Measurements from ENCODE around the gene TRPM5.

The TRPM5 gene

DNA sequence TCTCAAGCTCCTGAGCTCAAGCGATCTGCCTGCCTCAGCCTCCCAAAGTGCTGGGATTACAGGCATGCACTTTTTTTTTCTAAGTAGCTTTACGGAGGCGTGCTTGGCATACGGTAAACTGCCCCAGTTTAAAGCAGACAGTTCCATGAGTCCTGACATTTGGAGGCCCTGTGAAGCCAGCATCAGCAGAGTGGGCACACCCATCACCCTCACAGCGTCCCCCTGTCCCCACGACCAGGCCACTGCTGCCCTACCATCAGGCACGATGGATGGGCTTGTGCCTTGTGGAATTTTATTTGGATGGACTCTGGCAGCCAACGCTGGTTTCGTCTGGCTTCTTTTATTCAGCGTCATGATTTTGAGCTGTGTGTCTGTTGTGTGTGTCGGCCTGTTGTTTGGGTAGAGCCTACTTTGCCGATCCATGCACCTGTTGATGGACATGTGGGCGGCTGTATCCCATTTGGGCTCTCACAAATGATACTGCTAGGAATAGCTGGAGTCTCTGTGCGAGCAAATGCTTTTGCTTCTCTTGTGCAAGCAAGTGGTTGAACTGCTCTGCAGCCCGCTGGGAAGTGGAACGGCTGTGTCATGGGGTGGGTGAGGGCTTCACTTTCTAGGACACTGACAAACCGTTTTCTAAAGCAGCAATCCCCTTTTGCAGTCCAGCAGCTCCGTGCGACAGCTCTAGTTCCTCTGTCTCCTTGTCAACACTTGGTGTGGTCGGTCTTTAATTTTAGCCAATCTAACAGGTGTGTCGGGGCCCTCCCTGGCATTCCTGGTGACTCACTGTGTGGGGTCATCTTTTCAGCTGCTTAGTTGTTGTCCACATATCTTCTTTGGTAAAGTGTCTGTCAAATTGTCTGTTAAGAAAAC lies 24.3 kb upstream of the TRPM5 start:
- DNase-seq, result no peak

DNA sequence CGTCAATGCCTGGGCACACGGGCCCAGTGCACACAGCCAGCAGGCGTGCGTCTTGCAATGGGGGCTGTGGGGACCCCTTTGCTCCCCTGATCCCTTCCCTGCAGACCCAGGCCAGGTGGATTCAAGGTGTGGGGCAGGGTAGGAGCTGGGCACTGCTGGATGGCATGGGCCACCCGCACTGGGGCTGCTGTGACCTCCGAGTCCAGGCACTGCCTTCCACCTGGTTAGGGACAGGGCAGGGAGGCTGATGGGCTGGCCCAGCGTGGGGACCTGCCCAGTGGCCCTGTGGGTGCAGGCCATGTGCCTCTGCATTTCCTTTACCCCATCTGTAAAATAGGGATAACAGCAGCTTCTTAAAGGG lies 23.4 kb upstream of the TRPM5 start:
- DNase-seq, result no peak

DNA sequence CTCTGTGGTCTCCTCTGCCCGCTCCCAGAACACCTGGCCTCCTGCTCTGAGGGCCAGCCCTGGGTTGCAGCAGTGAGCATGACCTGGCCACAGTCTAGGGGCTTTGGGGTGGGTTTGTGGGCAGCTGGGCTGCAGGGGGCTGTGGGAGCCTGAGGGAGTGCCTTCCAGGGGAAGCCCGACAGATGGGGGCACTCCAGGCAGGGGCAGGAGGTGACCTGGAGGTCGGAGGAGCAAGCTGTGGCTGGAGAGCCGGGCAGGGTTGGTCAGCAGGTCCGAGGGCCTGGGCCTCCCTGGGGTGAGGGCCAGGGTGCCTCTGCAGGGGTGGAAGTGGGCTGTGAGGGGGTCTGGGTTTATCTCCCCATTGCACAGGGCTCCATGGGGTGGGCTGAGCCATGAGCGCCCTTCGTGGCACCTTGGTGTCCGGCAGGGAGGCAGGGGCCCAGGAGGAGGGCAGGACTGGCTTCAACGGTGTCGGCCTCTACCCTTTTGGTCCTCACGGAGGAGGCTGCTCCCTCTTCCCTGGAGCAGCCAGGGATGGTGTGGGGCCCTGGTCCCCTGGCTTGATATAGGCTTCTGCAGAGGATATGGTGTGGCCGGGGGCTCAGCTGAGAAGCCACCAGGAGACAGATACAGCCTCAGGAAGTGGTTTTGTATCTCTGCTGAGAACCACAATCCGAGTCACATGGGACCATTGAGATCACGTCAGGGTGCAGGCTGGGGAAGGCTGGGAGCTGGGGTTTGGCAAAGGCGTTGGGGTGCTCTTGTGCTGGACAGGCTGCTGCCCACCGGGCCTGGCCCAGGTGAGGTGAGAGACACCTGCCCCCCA lies 22.8 kb upstream of the TRPM5 start:
- no peak for DNase-seq

DNA sequence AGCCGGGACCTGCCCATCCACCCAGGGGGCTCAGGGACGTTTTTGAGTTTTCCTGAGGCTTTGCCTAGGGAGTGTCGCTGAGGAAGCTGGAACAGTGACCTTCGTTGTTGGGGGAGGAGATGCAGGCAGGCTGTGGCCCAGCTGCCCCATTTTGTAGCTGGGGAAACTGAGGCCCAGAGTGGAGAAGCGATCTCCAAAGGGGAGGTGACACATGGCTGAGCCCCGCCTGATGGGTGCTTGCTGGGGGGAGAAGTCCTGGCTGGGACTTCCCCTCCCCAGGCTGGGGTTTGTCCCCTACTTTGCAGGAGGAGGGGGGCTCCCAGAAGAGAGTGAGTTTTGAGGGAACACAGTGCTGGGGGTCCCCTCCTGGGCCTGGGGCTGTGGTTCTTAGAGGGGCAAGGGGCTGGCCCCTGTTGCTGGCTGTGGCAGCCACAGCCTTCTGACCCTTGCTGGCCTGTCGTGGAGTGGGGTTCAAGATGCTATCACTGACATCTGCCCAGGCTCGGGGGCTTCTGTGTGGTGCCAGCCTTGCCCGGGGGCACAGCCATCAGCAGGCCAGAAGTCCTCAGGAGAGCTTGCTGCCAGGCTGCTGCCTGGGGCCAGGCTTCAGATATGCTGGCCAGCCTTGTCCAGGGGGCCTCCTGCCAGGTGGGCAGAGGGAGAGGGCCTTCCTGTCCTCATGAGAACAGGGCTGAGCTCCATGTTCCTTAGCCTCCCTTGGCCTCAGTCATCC lies 21.9 kb upstream of the TRPM5 start:
- no peak for DNase-seq

DNA sequence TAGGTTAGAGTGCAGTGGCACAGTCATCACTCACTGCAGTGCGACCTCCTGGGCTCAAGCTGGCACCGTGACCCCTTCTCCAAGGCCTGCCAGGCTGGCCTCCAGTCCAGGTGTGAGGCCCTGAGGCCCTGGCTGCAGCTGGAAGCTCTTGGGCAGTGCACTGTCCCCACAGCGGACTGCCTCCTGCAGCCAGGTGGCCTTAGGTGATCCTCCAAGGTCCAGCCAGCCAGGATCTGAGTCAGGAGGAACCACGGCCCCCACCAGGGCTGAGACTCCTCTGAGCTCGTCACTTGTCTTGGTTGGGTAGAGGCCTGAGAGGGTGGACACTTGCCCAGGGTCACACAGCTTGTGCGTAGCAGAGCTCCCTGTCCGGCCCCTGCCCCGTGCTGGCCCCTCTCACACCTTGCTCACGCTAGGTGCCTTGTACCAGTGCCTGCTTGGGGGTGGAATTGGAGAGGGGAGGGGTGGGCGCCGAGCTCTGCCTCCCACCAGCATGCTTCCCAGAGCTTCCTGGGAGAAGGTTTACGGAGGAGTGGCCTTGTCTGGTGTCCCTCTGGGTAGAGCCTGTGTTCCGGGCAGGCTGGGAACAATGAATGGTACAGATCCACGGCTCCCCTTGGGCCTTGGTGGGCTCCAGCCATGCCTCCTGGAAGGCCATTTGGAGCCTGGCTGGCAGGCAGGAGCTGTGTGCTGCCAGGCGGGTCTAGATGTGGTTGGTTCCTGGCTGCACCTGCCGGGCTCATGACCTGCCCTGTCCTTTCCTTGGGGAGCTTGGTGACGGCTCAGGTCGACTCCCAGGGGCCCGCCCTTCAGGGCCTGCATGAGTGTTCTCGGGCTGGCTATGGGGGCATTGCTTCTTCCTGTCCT lies 21.1 kb upstream of the TRPM5 start:
- DNase-seq, result no peak

DNA sequence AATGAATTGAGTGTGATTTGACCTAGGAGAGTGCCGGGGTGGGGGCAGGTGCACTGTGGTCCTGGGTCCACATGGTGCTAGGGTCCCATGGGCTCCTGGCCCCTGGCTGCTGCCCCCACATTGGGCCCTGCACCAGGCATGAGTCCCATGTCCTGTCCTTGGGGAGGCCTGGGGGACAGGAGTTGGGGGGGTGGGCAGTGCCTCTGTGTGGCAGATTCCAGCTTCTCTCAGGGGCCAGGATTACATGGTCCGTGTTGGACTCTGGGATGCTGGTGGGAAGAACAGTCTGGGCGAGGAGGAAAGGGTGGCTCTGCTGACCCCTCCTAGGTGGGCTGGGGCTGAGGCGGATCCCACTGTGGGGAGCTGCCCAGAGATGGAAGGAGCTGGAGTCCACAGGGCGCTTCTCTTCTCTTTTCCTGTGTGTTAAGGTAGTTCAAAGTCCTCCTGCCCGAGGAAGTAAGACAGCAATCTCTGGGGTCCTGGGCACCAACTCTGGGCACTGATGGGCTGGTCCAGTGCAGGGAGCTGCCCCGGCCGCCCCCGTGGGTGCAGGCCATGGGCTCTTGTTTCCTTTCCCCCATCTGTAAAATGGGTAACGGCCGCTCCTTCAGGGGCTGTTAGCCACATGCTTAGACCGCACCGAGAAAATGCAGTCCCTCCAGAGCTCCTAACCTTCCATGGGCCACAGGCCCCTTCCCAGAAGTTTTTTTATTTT lies 20.3 kb upstream of the TRPM5 start:
- no peak for DNase-seq

DNA sequence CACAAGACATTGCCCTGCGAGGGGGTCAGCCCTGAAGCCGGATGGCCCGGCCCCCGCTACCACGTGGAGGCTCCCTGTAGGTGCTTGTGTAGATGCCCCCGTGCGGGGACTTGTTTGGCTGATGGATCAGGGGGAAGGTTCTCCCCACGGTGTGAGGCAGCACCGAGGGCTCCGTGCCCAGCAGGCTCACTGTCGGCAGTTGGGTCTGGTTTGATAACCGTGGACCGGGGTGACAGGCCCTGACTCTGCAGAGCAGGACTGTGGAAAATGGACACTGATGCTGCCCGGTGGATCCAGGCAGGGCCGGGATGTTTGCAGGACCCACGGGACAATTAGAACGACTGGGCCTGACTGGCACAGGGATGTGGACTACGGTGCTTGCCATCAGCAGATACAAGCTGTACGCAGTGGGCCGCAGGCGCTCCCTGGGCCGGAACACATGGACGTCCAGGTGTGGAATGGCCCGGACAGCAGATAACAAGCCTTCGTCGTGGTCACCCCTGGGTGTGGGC lies 19.5 kb upstream of the TRPM5 start:
- DNase-seq, result no peak

DNA sequence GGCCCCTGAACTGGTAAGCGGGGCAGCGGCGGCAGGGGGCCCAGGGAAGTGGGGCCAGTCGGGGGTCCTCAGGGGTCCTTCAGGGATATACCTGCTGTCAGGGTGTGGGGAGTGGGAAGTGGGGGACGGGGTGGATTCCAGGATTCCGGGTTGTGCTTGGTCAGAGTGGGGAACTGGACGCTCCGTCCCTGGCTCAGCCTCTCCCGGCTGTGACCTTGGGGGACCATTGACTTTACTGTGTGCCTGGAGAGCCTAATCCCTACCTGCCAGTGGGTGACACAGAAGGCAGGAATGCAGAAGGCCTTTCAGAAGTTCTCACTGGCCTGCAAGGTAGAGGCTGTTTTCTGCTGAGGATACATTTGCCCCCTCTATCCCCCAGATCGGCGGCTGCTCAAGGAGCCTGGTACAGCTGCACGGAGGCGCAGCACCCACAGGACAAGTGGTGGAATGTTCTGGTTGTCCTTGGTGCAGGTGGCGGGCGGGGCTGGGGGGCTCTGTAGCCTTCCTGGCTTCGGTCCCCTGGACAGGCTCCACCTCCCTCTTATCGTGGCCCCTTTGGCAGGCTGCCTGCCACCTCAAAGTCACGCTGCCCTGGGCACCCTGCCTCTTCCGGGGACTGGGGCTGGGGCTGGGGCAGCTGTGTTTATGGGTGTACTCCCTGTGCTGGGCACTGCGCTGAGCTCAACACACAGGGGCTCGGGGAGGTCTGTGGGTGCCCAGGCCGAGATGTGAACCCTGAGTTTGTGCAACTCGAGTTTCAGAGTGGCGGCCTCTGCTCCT lies 18.9 kb upstream of the TRPM5 start:
- DNase-seq, result no peak

DNA sequence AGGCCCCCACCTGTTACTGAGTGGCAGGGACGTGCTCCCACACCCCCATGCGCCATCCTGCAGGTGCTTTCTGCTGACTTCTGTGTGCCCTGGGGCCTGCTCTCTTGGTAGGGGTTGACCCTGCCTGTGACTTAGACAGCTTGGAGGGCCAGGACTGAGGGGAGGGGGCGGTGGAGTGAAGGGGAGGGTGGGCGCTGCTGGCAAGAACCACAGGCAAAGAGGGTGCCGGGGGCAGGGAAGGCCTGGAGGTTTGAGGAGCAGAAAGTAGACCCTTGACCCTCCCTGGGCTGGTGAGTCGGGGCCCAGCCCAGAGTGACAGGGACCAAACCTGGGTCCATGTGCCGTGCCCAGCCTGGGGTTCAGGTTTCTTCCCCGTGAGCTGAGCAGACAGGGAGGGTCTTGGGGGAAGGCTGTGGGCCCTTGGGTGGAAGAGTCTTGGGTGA lies 18.2 kb upstream of the TRPM5 start:
- DNase-seq, result no peak

DNA sequence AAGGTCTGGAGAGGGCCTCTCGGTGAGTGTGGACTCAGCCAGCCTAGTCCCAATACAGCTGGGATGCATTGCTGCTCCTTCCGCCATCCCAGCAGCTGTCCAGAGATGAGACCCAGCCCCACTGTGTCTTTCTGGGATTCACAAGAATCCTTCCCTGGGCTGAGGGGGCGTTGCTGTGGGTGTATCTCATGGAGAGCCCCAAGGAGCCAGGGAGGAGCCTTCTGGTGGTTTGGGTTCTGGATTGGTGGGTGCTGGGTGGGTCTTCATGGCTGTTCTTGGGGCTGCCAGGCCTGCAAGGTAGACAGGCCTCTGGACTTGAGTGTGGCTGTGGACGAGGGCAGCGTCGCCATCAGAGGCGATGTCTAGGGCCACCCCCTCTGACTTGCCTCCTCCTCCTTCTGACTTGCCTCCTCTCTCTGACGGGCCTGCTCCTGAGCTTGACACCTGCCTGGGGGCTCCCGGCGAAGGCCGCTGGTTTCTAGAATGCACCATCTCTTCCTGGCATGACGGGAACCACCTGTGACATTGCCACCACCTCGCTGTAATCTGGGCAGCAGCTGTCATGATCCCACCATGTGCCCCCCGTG lies 17.7 kb upstream of the TRPM5 start:
- no peak for DNase-seq

DNA sequence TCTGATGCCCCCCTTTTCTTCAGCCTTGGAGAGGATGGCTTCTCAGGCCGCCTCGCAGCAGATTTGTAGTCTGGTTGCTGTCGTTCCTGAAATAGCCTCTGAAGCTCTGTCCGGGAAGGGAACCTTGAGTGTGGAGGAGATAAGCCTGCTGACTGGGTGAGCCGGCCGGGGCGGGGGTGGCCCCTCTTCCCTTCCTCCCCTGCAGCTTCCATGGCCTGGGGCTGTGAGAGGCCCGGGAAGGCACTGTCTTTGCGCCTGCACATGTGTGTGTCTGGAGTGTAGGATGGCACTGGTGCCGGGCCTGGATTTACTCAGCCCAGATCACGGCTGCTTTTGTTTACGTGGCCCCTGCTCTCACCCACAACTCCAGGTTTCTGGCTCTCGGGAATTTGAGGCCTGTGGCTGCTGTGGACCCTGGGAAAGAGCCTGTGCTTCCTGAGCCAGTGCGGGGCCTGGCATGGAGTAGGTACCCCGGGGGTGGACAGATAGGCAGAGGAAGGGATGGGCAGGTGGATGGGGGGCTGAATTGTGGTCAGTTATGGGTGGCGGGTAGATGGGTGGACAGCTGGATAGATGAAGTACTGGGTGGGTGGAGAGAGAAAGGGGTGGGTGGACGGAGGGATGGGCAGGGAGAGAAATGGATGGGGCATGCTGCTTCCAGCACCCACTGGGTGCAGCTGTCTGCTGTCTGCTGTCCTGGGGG lies 17.1 kb upstream of the TRPM5 start:
- DNase-seq, result no peak

DNA sequence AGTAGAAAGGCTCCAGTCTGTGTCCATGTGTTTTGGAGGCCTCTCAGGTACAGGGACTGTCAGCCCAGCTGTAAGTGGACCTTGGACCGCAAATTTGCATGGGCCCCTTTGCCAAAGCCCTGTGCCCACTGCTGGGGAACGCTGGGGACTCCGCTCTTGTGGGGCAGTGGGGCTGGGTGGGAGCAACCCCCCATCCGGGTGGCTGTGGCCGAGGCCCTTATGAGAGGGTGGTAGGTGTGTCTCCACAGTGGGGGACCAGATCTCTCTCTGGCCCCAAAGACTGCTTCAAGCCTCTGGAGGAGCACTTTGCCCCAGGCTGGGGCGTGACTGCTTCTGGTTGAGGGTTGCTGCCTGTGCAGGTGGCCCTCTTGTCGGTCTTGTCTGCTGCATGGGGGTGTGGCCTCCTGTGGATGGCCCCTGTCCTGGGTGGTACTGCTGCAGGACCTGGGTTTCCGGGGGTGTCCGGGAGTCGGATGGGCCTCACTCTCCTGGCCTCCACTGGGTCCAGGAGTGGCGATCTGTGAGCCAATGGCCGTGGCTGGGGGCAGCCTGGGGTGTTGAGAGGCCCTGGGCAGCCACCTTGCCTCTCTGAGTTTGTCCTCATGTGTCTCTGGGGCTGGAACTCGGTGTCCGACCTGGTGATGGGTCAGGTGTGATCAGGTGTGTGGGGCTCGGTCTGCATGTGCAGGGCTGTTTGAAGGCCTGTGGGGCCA lies 16.4 kb upstream of the TRPM5 start:
- DNase-seq, result no peak

DNA sequence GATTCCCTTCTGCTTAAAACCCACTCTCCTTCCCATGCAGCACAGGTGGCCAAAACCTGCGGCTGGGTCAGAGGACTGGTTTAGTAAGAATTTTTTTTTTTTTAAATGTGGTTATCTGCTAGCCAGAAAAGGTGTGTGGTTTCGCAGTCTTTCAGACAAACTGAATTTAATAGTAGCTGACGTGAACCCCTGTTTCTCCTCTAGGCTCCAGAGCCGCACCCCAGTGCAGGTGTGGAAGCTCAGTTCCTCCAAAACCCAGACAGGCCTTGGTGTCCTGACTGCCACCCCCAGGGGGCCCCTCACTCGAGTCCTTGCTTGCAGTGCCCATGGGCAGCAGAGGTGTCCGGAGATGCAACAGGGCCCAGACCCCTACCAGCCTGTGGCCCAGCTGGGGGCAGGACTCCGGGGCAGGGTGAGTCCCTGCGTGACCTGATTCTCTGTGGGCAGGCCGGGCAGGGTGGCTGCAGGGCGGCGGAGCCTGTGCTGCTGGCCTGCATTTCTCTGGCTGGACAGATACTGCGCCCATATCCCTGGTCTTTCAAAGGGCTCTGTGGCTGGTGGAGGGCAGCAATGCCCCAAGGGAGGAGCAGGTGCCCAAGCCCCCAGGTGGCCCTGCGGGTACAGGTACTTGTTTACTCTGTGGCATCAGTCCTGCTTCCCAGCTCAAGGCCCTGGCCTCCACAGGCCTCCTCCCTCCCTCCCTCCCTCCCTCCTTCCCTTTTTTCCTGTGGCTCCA lies 15.7 kb upstream of the TRPM5 start:
- no peak for DNase-seq

DNA sequence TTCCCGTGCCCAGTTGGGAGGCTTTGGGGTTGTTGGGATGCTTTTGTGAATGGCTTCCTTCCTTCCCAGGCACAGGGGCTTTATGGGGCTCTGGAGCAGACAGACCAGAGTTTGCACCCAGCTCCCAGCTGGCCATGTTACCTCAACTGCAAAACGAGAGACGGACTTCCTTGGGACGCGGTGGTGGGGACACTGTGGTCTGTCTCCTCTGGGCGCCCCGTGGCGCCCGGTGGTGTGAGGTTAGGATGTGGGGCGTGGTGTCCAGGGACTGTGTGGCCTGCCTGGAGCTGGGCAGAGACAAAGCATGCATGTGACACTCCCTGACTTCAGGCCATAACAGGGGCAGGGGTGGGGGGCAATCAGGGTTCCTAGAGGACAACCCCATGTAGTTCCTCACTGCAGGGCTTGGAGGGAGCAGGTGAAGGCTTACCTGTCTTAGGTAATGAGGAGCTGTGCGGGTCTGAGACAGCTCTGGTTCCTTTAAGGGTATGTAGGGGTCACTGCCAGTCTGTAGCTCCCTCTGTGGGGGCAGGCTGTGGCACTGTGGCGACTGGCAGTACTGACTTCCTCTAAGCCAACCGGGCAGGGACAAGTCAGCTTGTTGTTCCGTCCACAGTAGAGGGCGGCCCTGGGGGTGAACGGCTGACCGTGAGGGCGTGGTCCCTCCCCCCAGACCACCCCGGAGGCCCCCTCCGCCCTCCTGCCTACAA lies 14.9 kb upstream of the TRPM5 start:
- DNase-seq, result no peak

DNA sequence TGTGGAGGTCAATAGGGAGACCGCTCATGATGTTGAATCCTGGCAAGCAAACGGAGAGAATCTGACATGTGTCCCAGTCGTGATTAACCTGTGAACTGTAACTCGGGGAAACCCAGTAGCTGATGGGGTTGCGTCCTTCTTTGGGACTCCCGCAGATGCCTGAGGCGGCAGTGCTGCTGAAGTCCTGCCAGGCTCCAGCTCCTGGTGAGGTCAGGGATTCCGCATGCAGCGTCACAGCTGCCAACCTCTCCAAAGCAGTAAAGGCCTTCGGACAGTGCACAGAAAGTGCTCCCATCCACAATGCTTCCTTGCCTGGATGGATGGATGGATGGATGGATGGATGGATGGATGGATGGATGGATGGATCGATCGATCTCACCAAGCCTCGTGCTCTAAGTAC lies 14.0 kb upstream of the TRPM5 start:
- DNase-seq, result no peak

DNA sequence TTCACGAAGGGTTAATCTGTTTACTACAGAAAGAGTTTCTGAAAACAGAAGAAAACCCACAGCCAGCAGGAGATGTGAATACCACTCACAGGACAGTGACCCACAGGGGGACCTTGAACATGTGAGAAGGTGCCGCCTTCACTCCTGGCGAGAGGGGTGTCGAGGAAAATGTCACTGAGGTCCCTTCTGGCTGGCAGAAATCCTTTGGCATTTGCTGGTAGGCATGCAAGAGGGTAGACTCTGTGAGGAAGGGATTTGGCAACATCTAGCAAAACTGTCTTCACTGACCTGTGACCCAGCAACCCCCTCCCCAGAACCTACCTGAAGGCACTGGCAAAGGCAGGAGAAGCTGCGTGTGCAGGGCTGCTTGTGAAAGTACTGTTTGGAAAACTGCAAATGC lies 9.1 kb upstream of the TRPM5 start:
- DNase-seq, result no peak

DNA sequence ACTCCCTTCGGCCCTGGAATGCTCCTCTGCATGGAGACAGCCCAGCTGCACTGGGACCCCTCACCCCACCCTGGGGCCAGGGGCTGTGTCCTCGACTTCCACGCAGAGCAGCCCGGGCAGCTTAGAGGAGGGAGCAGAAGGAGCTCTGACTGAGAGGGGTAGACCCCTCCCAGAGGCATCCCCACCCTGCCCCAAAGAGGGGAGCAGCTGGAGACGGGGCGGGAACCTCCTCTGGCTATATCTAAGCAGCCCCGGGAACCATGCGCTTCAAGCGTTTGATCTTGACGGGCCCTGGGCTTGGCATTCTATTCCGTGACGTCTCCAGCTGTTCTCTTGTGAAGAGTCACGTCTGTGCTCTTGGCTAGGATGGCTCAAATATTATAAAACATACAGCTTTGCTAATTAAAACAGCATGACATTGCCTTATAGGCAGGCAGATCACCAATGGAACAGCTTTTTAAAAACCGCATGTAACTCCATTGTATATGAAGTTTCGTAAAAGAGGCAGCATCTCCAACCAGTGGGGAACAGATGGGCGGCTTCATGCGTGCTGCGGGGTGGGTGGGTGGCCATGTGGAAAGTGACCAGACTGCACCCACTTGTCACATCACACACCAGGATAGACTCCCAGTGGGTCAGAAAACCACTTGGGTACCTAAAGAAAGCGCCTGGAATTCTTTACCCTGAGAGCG lies 8.2 kb upstream of the TRPM5 start:
- no peak for DNase-seq
